Activated CD4-positive, alpha-beta T cell treated with anti-CD3 and anti-CD28 coated beads, Interleukin-2, amount 10 ng/mL, durations not matched to agents 24 days and 14 days (primary cell): Measurements from ENCODE around the gene WT1. TPM values are rescaled to one million over a fixed set of nuclear protein-coding genes. Genes with fewer than 3 reads are reported as not detected.
"Not testable (repeated sequence)": the region's sequence is repeated elsewhere in the genome, so short reads cannot be mapped to it uniquely, and the experiment has no call there.

ENCODE experiments used
- DNase-seq: peaks from one replicate; pipeline ENCODE4 v3.0.0; 2022
- H3K27ac Mint-ChIP-seq: one replicate; pipeline ENCODE4 v1.8.0; 2022; ENCODE audit warnings: mild to moderate bottlenecking, mixed read lengths
- H3K27me3 Mint-ChIP-seq: one replicate; pipeline ENCODE4 v1.8.0; 2022; ENCODE audit warnings: mixed read lengths
- H3K36me3 Mint-ChIP-seq: one replicate; pipeline ENCODE4 v1.8.0; 2022; ENCODE audit warnings: low read depth, mild to moderate bottlenecking, mixed read lengths
- H3K4me1 Mint-ChIP-seq: one replicate; pipeline ENCODE4 v1.8.0; 2021; ENCODE audit warnings: mixed read lengths
- H3K4me3 Mint-ChIP-seq: one replicate; pipeline ENCODE4 v1.8.0; 2022; ENCODE audit warnings: mild to moderate bottlenecking, moderate library complexity, mixed read lengths
- H3K9me3 Mint-ChIP-seq: one replicate; pipeline ENCODE4 v1.8.0; 2021; ENCODE audit warnings: mixed read lengths
- intact Hi-C: fragments of 100-400 bp; cut with micrococcal nuclease; formaldehyde crosslinking; loops from one replicate; pipeline ENCODE4 v1.15.1; 2023
- total RNA-seq: library from RNA; stranded (reverse); gene quantifications from 2 replicates; pipeline ENCODE4 v1.2.3, GENCODE V29; 2022

WT1 gene
- total RNA-seq, 1 donor from 2014 or later: not detected

DNA sequence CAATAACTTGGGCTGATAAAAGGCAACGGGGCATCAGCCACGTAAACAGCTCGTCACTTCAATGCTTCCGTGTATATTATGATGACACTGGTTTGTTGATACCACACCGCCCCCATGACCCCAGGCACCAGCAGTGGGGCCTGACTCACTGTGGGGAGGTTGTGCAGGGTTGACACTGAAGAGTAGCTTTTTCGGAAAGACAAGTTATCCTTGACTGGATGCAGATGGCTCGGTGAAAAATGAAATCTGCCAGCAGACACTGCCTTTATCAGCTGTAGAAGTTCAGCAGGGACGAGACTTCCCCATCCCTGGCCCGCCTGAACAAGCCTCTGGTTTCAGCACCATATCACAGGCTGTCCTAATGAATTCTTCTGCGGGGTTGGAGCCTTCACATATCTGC is 55.6 kb downstream of the WT1 start:
- no peaks in the 10 kb centered on the region for H3K36me3 Mint-ChIP-seq

DNA sequence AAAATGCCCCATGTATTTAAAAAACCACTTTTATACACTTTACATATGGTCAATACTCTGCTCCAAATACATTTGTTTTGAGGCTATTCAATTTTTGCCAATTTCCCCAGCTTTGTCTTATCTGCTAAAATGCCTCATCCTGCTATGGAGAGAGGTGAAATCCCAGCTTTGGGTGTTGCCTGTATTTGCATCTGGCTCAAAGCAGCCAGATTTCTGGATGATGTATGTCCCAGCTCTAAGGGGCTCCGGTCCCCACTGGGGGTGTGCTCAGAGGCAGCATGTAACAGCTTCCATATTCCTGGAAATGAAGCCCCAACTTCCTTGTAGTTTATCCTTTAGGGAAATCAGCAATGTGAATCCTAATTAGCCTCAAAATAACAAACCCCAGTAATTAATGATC is 59.5 kb downstream of the WT1 start:
- Mint-ChIP-seq H3K36me3 (no peaks in the 10 kb centered on the region), H3K27me3 (no peaks in the 10 kb centered on the region), H3K4me3 (no peak overlapping the region), H3K9me3 (no peaks in the 10 kb centered on the region), H3K27ac (no peak overlapping the region), H3K4me1 (no peaks in the 10 kb centered on the region)
- intact Hi-C loops: no loop called here
- no peak for DNase-seq

More for the DNA sequence above, 55.6 kb downstream of the WT1 start:
- H3K4me3 Mint-ChIP-seq: no peak overlapping the region
- peaks cover 2% of the 10 kb centered on the region for H3K27me3 Mint-ChIP-seq
- H3K4me1 Mint-ChIP-seq: no peaks in the 10 kb centered on the region
- H3K9me3 Mint-ChIP-seq: no peaks in the 10 kb centered on the region
- no peak for DNase-seq
- intact Hi-C loops: no loop called here
- H3K27ac Mint-ChIP-seq: no peak overlapping the region

DNA sequence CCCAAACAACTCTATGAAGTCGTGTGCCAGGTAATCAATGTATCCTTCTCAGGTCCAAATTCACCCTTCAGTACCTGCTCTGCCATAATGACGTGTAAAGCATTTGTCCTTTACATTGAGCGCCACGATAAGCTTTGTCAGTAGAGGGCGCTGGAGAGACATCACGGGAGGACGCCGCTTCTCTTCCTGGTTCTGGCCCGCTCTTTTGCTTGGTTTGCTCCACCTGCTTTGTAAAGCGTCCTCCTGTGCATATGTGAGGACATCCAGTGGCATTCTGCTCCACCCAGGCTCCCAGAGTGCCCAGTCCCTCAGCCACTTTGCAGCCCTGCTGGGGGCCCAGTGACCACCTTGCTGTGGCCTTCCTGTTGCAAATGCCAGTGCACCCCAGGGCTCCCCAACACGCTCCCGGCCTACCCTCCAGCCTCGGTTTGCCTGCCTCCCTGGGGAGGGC is 61.1 kb downstream of the WT1 start:
- intact Hi-C loops: loop anchor here (1.0 kb wide), 1 partner anchor 419 kb away; no protein-coding TSS in a partner anchor
- H3K4me1 Mint-ChIP-seq: no peaks in the 10 kb centered on the region
- H3K27ac Mint-ChIP-seq: no peak overlapping the region
- no peak overlapping the region for H3K4me3 Mint-ChIP-seq
- H3K36me3 Mint-ChIP-seq: no peaks in the 10 kb centered on the region
- H3K27me3 Mint-ChIP-seq: no peaks in the 10 kb centered on the region
- DNase-seq: peak; percentile 83
- peaks cover 5% of the 10 kb centered on the region for H3K9me3 Mint-ChIP-seq

DNA sequence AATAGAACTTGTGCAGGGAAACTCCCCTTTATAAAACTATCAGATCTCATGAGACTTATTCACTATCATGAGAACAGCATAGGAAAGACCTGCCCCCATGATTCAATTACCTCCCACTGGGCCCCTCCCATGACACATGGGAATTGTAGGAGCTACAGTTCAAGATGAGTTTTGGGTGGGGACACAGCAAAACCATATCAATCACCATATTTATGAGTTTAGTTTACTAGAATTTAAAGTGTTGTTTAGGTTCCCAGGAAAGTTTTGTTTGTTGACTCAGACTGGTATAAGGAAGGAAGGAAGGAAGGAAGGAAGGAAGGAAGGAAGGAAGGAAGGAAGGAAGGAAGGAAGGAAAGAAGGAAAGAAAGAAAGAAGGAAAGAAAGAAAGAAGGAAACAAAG is 65.4 kb downstream of the WT1 start:
- H3K36me3 Mint-ChIP-seq, H3K27ac Mint-ChIP-seq, DNase-seq, intact Hi-C loops, H3K4me3 Mint-ChIP-seq, H3K4me1 Mint-ChIP-seq, H3K27me3 Mint-ChIP-seq: not testable (repeated sequence)
- H3K9me3 Mint-ChIP-seq: peaks cover 14% of the 10 kb centered on the region

DNA sequence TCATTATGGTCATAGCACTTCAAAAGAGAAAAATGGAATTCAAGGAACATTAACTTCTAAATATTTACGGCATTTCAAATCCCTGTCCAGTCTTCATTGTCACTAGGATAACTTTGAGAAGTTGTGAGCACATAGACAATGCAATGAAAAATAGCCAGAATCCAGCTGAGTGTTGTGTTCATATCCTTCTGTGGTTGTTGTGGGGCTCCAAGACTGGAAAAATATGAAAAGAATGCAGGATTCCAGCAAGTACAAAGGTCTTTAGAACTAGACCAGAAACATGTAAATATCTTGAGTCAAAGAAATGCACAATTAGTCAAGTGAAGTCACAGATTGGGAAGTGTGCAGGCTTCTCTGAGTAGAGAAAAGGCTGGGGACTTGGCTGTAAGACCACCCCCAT is 68.7 kb downstream of the WT1 start:
- Mint-ChIP-seq H3K4me1 (no peaks in the 10 kb centered on the region), H3K27me3 (no peaks in the 10 kb centered on the region), H3K36me3 (no peaks in the 10 kb centered on the region), H3K27ac (no peak overlapping the region), H3K9me3 (peaks cover 14% of the 10 kb centered on the region), H3K4me3 (no peak overlapping the region)
- no peak for DNase-seq
- intact Hi-C loops: no loop called here

DNA sequence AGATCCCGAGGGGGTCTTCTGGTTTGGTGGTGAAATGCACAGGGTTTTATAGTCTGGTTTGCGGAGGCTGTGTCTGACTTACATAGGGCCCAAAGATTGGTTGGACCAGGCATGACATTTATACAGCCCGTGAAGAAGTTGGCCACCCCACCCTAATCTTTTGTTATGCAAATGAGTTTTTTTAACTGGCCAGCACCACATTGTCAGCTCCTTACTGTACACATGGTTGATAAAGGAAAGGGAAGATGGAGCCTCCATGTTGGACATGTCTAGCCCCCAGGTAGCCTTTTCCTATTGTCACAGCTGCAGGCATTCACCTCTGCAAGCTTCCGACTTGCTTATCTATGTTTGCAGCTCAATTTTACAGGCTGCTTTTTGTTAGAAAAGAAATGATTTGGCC is 70.1 kb downstream of the WT1 start:
- Mint-ChIP-seq H3K27ac (no peak overlapping the region), H3K4me1 (no peaks in the 10 kb centered on the region), H3K9me3 (peaks cover 14% of the 10 kb centered on the region), H3K36me3 (no peaks in the 10 kb centered on the region), H3K27me3 (no peaks in the 10 kb centered on the region), H3K4me3 (no peak overlapping the region)
- DNase-seq: no peak
- intact Hi-C loops: no loop called here

DNA sequence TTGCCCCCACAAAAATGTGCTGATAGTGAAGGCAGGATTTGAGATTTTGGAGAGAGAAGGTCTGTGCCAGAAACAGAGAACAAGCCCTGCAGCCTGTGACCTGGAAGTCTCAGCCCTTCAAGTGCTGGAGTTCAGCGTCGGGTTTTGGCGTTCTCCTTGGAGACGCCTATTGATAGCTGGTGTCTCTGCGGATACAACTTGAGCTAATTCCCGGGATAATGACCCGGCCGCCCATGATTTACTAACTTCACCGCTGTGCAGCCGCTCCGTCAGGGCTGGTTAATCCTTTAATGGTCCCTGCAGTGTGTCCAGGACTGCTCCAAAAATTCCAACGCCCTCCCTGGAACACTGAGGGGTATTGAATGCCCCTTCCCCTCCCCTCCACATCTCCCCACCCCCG is 76.6 kb downstream of the WT1 start:
- intact Hi-C loops: no loop called here

DNA sequence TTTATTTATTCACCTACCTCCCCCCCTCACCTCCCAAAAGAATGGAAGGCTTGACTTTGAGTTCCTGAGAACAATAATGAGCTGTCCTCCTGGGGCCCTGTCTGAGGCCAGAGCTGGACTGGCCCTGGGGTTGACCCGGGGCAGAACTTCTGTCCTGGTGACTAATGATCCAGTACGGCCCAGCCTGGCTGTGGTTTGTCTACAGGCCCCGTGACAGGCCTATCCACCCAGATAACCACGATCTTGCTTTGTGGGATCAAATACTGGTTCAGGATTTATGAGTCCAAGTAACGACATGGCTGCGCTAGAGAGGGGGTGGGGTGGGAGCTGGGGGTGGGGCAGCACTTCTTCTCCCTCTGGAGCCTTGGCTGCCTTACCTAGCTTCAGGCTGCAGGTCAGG is 81.5 kb downstream of the WT1 start:
- H3K9me3 Mint-ChIP-seq: no peaks in the 10 kb centered on the region
- no peaks in the 10 kb centered on the region for H3K4me1 Mint-ChIP-seq
- intact Hi-C loops: no loop called here

More for the DNA sequence above, 76.6 kb downstream of the WT1 start:
- H3K4me1 Mint-ChIP-seq: no peaks in the 10 kb centered on the region
- no peak overlapping the region for H3K4me3 Mint-ChIP-seq
- H3K36me3 Mint-ChIP-seq: no peaks in the 10 kb centered on the region
- no peaks in the 10 kb centered on the region for H3K9me3 Mint-ChIP-seq
- H3K27me3 Mint-ChIP-seq: peaks cover 13% of the 10 kb centered on the region
- DNase-seq: no peak
- H3K27ac Mint-ChIP-seq: no peak overlapping the region

DNA sequence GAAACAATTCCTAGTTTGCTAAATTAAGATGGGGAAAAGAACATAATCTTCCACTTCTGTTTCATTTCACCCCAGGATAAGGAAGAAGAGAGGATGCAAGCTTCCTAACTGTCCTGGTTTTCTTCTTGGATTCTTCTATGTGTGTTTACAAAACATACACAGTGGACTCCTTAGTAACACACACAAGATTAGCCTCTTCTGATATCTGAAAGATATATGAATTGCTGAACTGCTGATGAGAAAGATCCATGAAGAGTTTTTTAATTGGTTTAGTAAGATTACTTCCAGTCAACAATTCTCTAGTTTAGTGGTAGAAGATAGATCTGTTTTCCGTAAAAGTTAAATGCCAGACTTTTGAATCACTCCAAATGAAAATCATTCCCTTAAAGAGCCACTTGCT is 86.8 kb downstream of the WT1 start:
- Mint-ChIP-seq H3K4me3 (no peak overlapping the region), H3K9me3 (no peaks in the 10 kb centered on the region), H3K4me1 (peaks cover 3% of the 10 kb centered on the region), H3K27me3 (peaks cover 7% of the 10 kb centered on the region), H3K27ac (no peak overlapping the region), H3K36me3 (no peaks in the 10 kb centered on the region)
- DNase-seq: no peak
- intact Hi-C loops: no loop called here

More for the DNA sequence above, 81.5 kb downstream of the WT1 start:
- Mint-ChIP-seq H3K4me3 (no peak overlapping the region), H3K27me3 (peaks cover 8% of the 10 kb centered on the region), H3K27ac (no peak overlapping the region), H3K36me3 (no peaks in the 10 kb centered on the region)
- DNase-seq: no peak

DNA sequence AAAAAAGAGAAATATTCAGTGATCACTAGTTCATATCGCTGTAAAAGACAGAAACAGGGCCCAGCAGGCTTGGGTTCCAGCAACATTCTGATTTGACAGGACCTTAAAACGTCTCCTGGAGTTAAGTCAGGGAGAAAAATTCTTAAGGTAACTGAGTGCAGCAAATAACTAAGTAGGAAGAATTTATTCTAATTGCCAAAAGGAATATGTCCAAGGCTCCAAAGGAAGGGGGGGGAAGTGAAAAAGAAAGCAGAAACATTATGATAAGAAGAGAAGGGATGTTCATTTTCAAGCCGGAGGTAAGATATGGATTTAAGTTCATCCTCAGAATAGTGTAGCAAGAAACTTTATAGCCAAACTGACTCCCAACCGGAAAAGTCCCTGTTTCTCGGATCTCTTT is 90.4 kb downstream of the WT1 start:
- H3K36me3 Mint-ChIP-seq: no peaks in the 10 kb centered on the region
- H3K4me1 Mint-ChIP-seq: peaks cover 4% of the 10 kb centered on the region
- no peak overlapping the region for H3K4me3 Mint-ChIP-seq
- intact Hi-C loops: no loop called here
- H3K27me3 Mint-ChIP-seq: peaks cover 16% of the 10 kb centered on the region
- no peaks in the 10 kb centered on the region for H3K9me3 Mint-ChIP-seq
- no peak overlapping the region for H3K27ac Mint-ChIP-seq
- no peak for DNase-seq

DNA sequence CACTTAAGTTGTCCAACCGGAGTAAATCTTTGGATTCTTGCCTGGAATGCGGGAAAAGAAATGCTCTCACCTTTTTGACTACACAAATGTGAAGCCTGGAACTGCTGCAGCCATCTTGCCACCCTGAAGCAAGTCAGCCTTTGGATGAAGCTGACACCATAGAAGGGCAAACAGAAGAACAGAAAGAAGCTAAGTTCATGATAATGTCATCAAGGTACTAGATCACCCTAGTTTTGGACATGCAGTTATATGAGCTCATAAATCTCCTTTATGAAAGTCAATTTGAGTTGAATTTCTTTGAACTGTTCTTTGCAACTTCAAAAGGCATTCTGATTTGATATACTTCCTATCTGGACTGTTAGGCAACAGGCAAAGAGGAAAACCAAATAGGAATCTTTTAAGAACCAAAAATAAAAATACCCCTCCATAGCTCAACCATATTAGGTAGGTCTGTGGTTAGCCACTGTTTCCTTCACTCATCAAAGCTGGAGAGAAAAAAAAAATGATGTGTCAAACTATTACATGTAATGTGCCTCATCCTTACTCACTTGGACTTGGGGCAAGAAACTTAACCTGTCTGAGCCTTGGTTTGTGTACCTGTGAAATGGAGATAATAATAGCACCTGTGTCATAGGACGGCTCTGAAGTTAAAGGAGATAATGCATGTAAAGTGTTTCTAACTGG is 91.9 kb downstream of the WT1 start:
- Mint-ChIP-seq H3K27ac (no peak overlapping the region), H3K4me1 (peaks cover 4% of the 10 kb centered on the region), H3K27me3 (peaks cover 13% of the 10 kb centered on the region), H3K9me3 (no peaks in the 10 kb centered on the region), H3K36me3 (no peaks in the 10 kb centered on the region), H3K4me3 (no peak overlapping the region)
- no peak for DNase-seq
- intact Hi-C loops: no loop called here

DNA sequence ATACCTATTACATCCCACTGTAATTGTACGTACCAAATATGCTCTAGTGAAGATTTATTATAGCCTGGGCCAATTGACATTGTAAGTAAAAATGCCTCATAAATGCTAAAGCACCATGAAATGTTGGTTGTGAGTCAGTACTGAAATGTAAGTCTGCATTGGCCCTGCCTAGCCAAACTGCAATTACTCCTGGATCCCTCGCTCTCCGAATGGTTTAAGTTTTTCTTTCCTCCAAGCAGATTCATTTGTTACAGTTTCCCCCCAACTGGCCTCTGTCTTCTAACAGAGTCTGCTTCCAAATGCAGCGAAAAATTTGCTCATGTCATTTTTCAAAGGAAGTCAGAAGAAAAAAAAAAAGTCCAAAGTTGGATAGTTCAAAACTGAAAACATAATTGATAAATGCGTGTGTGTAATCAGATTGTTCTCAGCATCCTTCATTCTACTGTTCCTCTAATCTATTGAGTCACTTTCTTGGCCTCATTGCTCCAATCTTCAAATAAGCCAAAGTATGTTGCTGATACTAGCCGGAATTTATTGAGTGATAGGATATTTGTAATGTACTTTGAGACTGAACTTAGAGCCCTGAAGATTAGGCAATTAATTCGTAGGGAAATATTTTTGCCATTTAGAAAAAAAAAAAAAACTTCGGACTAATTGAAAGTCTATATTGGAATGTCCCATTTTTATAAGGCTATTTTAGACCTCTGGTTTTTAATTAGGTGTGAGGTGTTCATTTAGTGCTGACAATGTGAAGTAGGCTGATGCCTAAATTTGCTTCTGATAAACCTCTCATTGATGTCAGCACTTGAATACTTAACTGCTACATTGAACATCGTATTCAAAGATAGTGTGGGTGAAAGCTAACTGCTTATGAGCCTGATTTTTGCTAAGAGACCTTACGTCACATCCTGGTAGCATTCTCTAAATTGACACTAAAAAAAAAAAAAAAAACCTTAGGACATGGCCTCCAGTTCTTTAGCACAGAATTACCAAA is 93.4 kb downstream of the WT1 start:
- Mint-ChIP-seq H3K27ac (no peak overlapping the region), H3K27me3 (peaks cover 13% of the 10 kb centered on the region), H3K4me1 (peaks cover 4% of the 10 kb centered on the region), H3K4me3 (no peak overlapping the region), H3K9me3 (no peaks in the 10 kb centered on the region), H3K36me3 (no peaks in the 10 kb centered on the region)
- DNase-seq: no peak
- intact Hi-C loops: no loop called here

DNA sequence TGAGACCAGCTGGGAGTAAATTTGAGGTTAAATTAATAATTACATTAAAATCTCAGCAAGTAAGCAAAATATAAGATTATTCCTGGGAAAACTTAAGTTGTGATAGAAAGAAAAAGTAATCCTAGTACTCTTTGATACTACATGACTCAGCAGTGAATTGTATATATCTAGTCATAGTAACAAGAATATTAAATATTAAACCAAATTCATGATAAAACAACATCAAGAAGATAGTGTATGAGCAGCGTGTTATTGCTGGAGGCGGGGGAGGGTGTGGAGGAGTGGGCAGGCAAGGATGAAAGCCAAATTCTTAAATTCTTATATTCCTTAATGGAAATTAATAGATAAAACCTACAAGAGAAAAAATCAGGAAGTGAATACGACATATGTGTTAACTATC is 95.2 kb downstream of the WT1 start:
- H3K9me3 Mint-ChIP-seq: no peaks in the 10 kb centered on the region
- intact Hi-C loops: no loop called here
- no peak overlapping the region for H3K27ac Mint-ChIP-seq
- peaks cover 4% of the 10 kb centered on the region for H3K4me1 Mint-ChIP-seq
- peaks cover 13% of the 10 kb centered on the region for H3K27me3 Mint-ChIP-seq
- no peak for DNase-seq
- H3K4me3 Mint-ChIP-seq: no peak overlapping the region
- no peaks in the 10 kb centered on the region for H3K36me3 Mint-ChIP-seq
